ENCODE measurements around the gene CHST7. TPM values are rescaled to one million over a fixed set of nuclear protein-coding genes. Genes with fewer than 3 reads are reported as not detected.

Gene CHST7
- total and polyA plus RNA-seq, 8 donors, result 0.65 to 2.1 (median 1.1) TPM

DNA sequence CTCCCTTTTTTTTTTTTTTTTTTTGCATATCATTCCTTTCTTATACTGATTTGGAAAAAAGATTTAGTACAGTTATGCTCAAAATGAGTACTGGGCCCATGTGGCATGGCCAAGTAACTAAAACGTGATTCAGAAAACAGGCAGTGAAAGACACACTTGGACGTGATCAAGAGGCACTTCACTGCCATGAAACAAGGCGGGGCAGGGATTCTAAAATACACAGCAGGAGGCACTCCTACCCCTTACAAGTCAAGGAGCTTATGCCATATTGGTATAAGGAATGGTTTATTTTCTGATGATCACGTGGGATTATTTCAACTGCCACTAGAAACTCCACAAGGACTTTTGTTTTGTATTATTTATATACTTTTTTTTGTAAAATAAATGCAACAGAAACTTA lies 72.0 kb downstream of the CHST7 start:
- Histone ChIP-seq H3K27ac (no peak overlapping the region), H3K36me3 (no peaks in the 10 kb centered on the region), H3K9me3 (no peaks in the 10 kb centered on the region), H3K27me3 (peaks cover 0 to 6% (median 0%) of the 10 kb centered on the region in 4 donors), H3K4me3 (no peak overlapping the region), H3K4me1 (no peaks in the 10 kb centered on the region)
- DNase-seq, result no peak
- FAIRE-seq, result no peak
- WGBS, 2 donors, result 66 to 84% methylated on average over 4 of the region's 4 CpGs
- TF ChIP-seq, protein P1, sequence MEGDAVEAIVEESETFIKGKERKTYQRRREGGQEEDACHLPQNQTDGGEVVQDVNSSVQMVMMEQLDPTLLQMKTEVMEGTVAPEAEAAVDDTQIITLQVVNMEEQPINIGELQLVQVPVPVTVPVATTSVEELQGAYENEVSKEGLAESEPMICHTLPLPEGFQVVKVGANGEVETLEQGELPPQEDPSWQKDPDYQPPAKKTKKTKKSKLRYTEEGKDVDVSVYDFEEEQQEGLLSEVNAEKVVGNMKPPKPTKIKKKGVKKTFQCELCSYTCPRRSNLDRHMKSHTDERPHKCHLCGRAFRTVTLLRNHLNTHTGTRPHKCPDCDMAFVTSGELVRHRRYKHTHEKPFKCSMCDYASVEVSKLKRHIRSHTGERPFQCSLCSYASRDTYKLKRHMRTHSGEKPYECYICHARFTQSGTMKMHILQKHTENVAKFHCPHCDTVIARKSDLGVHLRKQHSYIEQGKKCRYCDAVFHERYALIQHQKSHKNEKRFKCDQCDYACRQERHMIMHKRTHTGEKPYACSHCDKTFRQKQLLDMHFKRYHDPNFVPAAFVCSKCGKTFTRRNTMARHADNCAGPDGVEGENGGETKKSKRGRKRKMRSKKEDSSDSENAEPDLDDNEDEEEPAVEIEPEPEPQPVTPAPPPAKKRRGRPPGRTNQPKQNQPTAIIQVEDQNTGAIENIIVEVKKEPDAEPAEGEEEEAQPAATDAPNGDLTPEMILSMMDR (IDR thresholded peaks at IDR 0.05), result no peak
- intact Hi-C loops (cut with DNase I), result no loop called here
- ATAC-seq, result no peak

DNA sequence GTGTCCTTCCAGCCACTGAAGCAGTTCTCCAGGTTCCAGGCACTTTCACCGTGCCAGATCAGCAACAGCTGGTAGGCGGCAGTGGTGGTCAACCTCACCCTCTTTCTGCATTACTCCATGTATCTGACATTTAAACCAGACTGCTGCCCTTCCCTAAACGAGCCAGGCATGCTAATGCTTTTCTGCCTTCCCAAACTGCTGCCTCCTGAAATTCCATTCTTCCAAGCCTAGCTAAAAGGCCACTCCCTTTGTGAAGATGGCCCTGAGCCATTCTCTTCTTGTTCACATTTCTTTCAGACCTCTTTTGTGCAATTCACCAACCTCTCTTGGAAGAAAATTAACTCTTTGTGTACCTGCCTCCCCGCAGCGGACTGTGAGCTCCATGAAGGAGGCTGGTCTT lies 73.7 kb downstream of the CHST7 start:
- FAIRE-seq (no peak), DNase-seq (no peak), ATAC-seq (no peak)
- intact Hi-C loops (cut with DNase I), result no loop called here
- TF ChIP-seq, protein P1 (IDR thresholded peaks at IDR 0.05), result no peak
- Histone ChIP-seq H3K4me1 (no peaks in the 10 kb centered on the region), H3K27me3 (peaks cover 0 to 6% (median 0%) of the 10 kb centered on the region in 4 donors), H3K36me3 (no peaks in the 10 kb centered on the region), H3K4me3 (no peak overlapping the region), H3K9me3 (no peaks in the 10 kb centered on the region), H3K27ac (no peak overlapping the region)
- 75 to 83% methylated on average over 5 of the region's 5 CpGs for WGBS, 2 donors

Other genes starting within 250 kb of the CHST7 start
- gene ZNF674, start 28.3 kb upstream of the CHST7 start, total RNA-seq, result 1 to 10 TPM; 1.1 to 2.8 (median 1.6) TPM
- gene ZNF674, start 28.3 kb upstream of the CHST7 start, polyA plus RNA-seq, result 1 to 10 TPM in 1 of 2 donors, under 1 TPM in 1; 0.80 to 1.1 TPM
- 10 to 100 TPM in 2 of 6 donors, 1 to 10 TPM in 4; 5.9 to 16.0 (median 7.4) TPM for gene SLC9A7, start 185.4 kb downstream of the CHST7 start, total RNA-seq
- 1 to 10 TPM; 2.2 to 2.9 TPM for gene SLC9A7, start 185.4 kb downstream of the CHST7 start, polyA plus RNA-seq

Data from pancreas (tissue), 10 donors.